HG03139 (cell line): ENCODE measurements around the gene TPX2.

Experiments
- ATAC-seq: cut with Tn5 transposase; IDR thresholded peaks from one replicate; pipeline ENCODE4 v1.9.1; 2021; ENCODE audit not compliant: unreplicated experiment

TPX2 gene

DNA sequence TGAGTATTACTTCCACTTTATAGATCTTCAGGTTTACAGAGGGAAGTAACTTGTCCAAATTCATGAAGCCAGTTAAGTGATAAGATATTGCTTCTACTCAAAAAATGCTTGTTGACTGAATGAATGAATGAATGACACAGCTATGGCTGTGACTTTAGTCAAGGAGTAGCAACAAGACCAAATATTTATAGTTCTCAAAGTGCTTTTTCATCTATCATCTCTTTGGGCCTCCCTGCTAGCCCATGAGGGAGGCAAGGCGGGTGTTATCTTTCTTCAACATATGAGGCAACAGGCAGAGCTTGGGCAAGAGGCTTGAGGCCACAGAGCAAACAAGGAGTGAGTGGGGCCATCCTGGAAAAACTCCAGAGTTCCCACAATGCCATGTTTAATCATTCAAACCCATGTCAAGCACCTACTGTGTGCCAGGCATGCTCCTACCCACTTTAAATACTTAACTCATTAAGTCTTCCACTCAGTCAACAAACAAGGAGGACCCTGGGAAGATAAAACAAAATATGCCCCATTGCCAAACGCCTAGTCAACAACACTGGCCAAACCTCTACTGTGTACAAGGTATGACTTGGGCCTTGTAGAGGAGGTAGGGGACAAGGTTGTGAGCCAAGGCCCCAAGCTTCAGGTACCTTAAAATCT, 32.4 kb upstream of the TPX2 start:
- ATAC-seq, result no peak

DNA sequence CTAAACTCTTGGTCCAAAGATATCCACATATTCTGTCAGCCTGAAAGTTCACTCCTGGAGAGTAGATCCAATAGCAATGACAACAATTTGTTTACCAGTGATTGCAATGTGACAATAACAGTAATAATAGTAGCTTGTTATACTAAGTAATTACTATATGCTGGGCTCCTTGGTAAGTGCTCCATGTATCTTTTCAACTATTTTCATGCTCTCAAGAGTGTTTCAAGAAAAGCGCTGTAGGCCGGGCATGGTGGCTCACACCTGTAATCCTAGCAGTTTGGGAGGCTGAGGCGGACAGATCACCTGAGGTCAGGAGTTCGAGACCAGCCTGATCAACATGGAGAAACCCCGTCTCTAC, 31.9 kb upstream of the TPX2 start:
- ATAC-seq, result no peak

DNA sequence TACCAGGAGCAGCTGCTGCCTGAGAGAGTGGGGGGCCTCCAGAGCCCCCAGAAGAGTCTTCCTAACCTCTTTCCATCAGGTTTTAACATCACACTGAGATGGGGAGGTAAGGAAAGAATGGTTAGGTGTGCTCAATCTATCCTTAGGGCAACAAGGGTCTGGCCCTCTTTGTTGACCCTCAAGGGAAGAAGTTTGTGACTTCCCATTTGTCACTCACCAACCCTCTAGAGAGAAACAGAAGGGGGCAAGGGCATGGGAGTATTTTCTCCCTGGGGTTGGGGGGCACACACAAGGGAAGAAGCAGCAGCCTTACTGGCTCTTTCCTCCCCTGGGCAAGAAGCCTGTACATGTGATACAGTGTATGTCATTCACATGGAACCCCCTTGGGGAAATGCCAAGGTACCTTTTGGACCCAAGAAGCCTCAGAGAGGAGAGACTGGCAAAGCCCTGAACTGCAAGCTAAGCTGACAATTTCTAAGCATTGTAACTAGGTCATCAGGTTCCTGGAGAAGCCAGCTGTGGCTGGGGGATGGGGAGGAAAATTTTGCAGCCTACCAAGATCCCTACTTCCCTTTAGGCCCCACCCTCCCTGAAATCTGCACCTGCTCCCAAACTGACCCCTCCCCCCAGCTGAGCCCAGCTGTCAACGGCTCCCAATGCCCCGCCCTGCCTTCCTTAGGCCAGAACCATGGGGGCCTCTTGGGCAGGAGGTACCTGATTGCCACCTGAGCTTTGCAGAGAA, 30.9 kb upstream of the TPX2 start:
- ATAC-seq, result no peak

DNA sequence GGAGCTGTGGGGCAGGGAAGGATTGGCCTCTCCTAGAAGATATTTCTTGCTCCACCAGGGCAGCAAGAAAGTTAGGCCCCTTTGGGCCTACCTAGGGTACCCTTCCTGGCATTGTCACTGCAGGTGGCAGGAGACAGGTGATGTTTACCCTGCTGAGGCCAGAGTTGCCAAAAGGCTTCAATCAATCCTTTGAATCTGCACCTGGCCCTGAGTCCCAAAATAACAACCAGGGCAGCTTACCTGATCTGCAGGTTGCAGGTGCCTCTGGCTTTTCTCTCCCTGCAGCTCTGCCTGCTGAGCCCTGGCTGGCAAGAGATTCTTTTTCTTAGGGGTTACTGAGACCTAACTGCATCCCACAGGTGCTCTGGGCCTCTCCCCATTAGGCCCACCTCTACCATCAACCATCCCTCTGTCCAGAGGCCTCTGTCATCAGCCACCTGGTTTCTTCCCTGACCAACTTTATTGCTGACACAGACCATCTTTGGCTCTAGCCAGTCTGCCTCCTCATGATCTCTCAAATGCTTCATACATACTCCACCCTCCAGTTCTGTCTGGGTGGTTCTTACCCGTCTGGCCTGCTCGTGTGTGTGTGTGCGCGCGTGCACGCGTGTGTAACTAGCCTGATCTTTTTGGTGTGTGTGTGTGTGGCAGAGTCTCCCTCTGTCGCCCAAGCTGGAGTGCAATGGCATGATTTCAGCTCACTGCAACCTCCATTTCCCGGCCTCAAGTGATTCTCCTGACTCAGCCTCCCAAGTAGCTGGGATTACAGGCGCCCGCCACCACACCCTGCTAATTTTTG, 30.2 kb upstream of the TPX2 start:
- no peak for ATAC-seq

DNA sequence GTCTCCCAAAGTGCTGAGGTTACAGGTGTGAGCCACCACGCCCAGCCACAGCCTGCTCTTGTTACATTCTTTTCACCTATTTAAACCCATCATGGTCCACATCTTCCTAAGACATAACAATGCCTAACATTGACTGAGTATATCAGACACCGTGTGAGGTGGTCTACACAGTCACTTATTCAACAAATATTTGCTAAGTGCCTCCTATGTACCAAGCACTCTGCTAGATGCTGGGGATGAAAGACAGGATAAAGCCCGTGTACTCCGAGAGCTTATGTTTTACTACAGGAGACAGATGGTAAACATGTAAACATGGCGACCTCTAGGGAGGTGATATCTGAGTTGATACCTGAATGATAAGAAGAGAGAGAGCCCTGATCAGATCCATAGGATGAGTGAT, 29.2 kb upstream of the TPX2 start:
- no peak for ATAC-seq

DNA sequence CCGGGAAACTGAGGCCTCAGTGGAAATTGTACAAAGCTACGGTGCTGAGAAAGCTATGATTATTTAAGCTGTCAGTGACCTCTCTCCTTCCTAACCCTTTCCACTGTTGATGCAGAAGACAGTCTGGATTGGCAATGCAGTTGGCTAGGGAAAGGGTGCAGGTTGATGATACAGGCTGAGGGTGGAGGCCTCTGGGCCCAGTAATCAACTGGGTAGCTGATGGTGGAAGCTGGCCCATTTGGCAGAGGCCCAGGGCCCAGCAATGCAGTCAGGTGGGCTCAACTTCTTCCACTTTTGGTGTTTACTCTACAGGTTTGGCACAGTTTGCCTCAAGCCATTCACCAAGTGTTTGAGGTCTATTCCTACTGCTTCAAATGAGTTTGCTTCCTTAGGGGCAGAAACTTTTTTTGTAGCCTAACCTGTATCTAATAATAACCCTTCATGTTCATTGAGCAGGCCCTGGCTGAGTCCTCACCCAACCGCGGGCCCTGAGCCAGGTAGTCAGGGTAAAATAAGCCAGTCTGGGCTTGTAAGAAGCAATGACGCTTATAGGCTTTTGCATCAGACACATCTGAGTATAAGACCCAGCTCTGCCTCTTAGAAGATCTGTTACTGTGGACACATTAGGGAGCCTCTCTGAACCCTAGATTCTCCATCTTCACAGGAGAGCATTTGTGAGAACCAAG, 28.5 kb upstream of the TPX2 start:
- ATAC-seq, result no peak

DNA sequence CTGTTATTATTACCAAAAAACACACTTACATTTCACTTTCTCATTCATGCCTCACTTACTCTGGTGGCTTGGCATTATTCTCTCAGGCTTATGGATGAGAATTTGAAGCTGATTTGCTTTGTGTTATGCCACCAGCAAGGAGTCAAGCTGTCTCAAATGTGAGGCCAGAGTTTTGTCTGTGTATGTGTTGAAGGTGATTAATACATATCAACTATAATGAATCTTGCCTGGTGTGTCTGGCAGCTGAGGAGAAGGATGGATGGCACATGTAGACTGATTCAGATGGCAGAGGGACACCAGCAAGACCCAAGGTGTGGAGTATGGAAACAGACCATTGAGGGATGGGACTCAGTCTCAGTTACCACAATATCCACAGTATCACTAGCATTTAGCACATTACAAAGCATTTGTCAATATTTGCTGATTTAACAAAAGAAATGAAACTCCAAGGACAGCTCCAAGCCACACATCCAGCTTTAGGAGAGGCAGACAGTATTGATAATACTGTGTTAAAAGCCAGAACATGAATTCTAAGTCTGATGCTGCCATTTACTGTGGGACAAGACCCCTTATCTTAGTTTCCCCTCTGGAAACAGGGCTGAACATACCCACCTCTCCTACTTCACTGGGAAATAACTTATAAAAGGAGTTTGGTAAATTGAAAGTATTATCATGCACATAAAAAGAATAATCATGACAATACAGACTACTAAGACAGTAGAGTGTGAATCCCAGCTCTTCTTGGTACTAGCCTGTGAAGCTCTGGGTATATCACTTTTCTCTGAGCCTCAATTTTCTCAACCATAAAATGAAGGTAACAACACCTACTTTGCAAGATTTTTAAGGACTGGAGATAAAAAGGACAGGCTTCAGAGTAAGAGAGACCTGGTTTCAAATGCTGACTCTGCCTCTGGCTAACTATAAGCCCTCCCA, 27.6 kb upstream of the TPX2 start:
- ATAC-seq, result no peak

DNA sequence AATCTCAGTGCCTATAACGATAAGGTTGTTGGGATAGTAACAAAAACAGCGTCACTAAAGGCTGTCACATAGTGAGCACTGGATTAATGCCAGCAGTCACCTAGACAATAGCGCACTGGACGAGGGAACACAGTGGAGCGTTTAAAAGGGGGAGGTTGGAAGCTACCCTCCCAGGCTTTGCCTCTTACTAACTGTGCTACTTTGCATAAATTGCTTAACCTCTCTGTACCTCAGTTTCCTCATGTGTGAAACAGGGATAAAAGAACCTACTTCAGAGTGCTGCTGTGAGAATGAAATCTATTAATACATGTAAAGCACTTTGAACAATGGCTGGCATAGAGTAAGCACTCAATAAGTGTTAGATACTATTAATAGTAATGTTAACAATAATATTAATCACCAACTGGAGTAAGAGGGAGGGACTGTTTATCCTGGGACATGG, 27.0 kb upstream of the TPX2 start:
- ATAC-seq, result no peak

DNA sequence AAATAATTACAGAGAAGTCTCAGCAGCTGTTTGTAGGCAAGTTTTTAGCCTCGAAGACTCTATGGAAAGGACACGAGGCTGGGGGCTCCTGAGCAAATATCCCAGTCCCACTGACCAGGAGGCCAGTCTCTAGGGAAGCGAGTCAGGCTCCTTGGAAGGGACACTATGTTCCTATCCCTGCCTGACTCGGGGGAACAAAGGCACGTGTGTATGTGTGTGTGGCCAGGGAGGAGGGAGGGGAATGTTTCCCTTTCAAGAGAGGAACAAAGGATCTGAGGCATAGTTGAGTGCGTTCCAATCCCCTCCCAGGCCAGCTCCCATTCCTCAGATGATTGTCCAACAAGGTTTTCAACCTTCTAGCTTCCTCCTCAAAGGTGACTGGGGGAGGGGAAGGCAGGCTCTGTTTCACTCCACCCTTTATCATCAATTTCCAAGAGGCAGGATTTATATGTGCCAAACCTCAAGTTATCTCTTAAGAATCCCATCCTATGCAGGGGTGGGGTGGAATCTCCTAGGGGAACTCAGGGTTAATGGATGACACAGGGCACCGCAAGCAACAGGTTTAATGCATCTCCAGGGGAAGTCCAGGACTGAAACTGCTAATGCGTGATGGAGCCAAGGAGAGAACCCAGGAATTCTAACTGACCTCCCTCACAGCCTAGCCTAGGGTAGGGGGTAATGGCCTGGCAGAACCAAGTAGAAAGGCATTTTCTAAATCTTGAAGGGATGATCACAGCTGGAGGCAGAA, 26.4 kb upstream of the TPX2 start:
- ATAC-seq, result no peak

DNA sequence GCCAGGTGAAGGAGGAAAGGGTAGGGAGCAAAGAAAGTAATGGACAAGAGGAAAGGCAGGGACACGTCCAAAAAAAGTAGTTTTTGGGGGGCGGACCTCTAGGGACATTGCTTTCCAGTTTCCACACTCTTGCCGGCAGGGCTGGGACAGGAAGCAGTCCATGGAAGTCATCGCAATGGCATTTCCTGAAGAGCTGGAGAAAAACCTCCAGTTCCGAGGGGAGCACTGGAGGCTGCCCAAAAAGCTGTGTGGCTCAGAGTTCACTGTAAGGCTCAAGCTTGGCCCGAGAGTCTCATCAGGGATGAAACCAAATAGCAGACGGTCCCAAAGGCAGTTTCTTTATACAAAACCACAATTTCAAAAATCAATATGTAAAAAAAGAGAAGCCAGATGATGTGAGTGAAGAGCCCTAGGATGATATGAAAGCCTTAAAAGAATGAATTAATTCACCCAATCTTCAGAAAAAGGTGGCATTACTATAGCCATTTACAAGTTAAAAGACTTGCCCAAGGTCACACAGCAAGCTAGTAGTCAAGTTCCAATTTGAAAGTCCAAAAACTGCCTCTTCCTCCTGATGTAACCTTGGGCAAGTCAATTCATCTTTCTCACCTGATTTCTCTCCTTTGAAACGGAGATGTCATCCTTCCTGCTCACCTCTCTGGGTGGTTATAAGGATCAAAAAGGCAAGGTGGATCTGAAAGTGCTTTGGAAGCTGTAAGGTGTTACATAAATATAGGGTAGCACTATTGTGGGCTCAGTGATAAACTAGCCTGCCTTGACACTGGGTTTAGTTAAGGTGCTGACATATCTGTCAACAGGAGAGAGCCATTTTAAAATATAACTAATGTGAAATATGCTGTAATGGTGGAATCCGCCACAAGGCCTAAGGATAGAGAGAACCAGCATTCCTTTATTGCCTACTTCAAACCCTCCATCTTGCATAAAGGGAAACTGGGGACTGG, 25.5 kb upstream of the TPX2 start:
- ATAC-seq, result no peak

DNA sequence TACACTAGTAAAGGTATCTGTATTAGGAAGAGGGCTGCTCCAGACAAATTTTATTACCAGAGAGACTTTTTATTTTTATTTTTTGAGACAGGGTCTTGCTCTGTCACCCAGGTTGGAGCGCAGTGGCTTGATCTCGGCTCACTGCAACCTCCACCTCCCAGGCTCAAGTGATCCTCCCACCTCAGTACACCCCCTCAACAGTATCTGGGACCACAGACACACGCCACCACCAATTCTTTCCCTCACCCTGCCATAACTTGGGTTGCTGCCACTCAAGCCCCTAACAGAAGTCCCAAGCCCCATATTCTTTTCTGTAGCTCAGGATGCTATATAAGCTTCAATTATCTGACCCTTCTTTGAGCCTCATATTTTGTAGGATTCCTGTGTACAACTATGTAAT, 23.3 kb upstream of the TPX2 start:
- ATAC-seq, result no peak

DNA sequence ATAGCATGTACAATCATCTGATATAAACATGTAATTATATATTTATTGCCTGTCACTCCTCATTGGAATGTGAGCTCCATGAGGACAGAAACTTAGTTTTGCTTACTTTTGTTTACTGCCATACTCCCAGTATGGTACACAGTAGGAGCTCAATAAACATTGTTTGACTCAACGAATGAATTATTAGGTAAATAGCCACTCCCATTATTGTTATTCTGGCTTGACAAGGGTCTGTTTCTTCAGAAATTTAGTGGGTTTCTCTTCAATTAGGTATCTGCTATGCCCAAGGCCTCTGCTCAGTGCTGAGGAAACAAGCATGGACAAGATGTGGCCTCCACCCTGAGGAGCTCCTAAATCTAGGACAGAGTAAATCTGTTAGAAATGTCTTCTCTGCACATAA, 22.7 kb upstream of the TPX2 start:
- ATAC-seq, result no peak

DNA sequence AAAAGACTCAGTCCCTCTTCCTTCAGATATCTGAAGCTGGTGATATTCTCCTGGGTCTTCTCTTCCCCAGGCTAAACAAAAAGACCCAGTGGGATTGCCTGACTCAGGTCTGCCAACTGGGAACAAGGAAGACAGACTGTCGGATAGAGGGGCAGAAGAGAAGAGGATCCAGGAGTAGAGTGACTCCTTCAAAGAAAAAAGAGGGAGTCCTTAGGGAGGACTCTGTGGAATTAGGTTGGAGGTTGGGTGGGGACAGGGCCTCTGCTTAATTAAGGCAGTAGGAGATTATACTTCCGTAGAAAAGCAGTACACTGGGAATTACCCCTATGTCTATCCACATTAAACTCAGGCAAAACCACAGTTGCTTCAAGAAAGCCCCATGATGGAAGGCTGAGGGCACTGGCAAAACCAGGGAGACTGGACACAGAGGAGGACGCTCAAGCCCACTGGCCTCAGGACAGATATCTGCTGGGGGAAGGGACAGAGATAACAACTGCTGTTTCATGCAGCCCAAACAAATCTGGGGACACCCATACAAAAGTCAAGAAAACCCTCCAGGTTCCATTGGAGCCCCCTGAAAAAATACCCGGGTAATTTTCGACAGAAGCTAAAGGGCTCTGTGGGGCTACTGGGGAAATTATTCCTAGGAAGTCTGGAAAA, 22.1 kb upstream of the TPX2 start:
- ATAC-seq, result no peak

DNA sequence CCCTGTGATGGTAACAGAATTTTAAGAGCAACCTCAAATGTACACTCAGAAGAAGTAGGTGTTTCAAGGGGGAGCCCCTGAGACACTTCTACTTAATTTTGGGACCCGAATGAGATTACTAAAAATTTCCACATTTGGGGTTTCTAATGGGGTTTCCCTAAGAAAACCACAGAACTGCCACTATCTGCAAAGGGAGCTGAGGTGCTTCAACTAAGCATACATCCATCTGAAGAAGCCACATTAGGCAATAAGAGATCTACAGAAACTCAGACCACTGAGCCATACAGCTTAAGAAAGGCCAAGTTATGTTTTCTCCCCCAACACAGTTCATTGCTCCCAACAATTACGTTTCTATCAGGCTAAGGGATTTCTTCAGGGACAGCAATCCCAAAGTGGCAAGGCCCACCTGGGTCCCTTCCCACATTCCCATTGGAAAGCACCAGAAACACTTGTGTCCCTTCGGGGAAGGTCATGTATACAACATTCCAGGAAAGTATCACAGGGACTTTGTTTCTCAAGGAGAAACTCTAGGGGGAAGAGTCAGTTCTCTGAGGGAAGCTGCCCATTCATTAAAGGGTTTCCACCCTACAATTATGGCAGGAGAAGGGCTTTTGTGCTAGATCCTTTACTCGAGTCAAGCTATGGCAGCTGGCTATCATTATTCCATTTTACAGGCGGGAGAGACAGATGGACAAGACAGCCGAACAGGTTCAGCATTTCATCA, 21.4 kb upstream of the TPX2 start:
- ATAC-seq, result no peak

DNA sequence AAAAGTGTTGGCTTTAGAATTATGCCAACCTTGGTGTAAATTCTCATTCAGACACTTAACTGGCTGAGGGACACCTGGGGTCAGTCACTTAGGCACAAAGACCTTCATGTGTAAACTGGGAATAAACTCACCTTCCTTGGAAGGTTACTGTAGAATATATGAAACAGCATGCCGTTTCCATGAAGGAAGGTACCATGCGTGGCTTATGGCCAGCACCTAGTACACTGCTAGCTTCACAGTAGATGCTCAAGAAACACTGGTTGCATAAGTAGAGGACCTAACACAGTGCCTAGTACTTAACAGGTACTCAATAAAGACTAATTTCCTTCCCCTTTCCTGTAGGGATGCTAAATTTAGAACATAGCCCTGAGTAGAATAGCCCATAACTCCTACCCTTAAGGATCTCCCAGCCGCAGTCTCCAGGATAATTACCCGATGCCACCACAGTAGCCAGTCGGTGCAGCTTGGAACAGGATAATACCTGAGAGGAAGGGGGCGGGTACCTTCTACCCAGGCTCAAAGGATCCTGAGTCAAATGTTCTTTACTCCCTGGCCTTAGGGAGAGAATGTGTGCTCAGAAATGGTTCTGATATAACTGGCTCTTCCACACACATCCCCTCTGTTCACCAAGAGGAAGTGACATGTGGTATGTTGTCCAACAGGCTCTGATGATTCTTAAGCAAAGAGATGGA, 20.0 kb upstream of the TPX2 start:
- ATAC-seq, result no peak

DNA sequence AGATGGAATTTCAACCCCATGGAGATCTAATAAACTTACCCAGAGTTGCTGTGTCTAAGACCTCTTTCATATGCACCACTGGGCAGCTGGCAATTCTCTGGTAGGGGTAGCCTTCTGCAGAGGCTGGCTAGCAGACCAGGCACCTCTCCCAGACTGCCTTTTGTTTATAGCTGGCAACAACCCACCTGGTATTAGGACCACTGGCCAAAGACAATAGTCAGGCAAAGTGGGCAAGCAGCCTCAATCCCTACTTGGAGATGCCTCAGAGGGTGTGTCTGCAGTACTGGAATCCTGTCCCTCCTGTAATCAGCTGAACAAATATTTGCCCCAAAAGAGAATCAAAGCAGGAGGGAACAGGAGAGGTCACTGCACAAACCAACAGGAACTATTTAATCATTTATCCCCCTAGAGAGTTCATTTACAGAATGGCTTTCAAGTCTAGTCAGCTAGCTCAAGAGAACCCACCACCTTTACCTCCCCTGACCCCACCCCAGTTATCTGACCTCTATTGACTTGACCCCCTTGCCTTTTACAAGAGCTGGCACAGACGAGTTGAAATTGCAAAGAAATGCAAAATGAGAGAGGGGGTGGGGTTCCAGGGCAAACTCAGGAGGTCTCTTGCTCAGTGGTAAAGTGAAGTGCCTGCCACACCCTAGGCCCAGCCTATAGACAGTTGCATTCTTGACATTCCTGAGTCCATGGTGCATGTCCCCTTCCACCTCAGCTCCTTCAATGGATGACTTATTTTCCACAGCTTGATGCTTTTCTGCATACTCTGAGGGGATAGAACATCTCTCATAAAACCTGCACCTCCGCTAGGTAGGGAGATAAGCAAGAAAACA, 19.2 kb upstream of the TPX2 start:
- no peak for ATAC-seq
